GM18520 (cell line): Measurements from ENCODE around the gene BANP.
A peak's percentile ranks its signal among the peaks of the same experiment; 100 is the strongest.
"Not testable (repeated sequence)": the region's sequence is repeated elsewhere in the genome, so short reads cannot be mapped to it uniquely, and the experiment has no call there.

Source experiments
- ATAC-seq: cut with Tn5 transposase; IDR thresholded peaks from one replicate; pipeline ENCODE4 v1.9.1; 2021; ENCODE audit not compliant: unreplicated experiment

BANP gene

GRCh38 chr16:87965417-87965816, 14.2 kb downstream of the BANP start:
- no peak for ATAC-seq

GRCh38 chr16:87966064-87966645, 14.9 kb downstream of the BANP start:
- ATAC-seq, result no peak

- no peak for ATAC-seq
Measured at GRCh38 chr16:87966685-87967185, 15.5 kb downstream of the BANP start.

- no peak for ATAC-seq
Measured at GRCh38 chr16:87968541-87968940, 17.3 kb downstream of the BANP start.

GRCh38 chr16:87970186-87970585, 19.0 kb downstream of the BANP start:
- ATAC-seq, result no peak

- no peak for ATAC-seq
Measured at GRCh38 chr16:87971933-87972332, 20.7 kb downstream of the BANP start.

- no peak for ATAC-seq
Measured at GRCh38 chr16:87973717-87974116, 22.5 kb downstream of the BANP start.

GRCh38 chr16:87974178-87974577, 22.9 kb downstream of the BANP start:
- ATAC-seq, result no peak

GRCh38 chr16:87976665-87977064, 25.4 kb downstream of the BANP start:
- no peak for ATAC-seq

- no peak for ATAC-seq
Measured at GRCh38 chr16:87978127-87978526, 26.9 kb downstream of the BANP start.

GRCh38 chr16:87979352-87979751, 28.1 kb downstream of the BANP start:
- no peak for ATAC-seq

- not testable (repeated sequence) for ATAC-seq
Measured at GRCh38 chr16:87979911-87980630, 28.8 kb downstream of the BANP start.

GRCh38 chr16:87981376-87981775, 30.1 kb downstream of the BANP start:
- not testable (repeated sequence) for ATAC-seq

GRCh38 chr16:87982581-87983041, 31.4 kb downstream of the BANP start:
- ATAC-seq, result no peak

- not testable (repeated sequence) for ATAC-seq
Measured at GRCh38 chr16:87983072-87983736, 32.0 kb downstream of the BANP start.

GRCh38 chr16:87983737-87984097, 32.5 kb downstream of the BANP start:
- not testable (repeated sequence) for ATAC-seq

- ATAC-seq, result not testable (repeated sequence)
Measured at GRCh38 chr16:87984180-87984579, 32.9 kb downstream of the BANP start.

GRCh38 chr16:87984632-87985267, 33.5 kb downstream of the BANP start:
- ATAC-seq, result no peak

GRCh38 chr16:87985493-87985892, 34.3 kb downstream of the BANP start:
- ATAC-seq, result not testable (repeated sequence)

GRCh38 chr16:87986361-87986849, 35.2 kb downstream of the BANP start:
- ATAC-seq, result peak; percentile 48

GRCh38 chr16:87988596-87988995, 37.4 kb downstream of the BANP start:
- ATAC-seq, result not testable (repeated sequence)
